Activated T-helper 1 cell treated with anti-CD3 and anti-CD28 coated beads, Interleukin-2, amount 50 U/mL, for 16 hours (primary cell): ENCODE data around the gene HES4.

Experiments used
- DNase-seq, 2 donors: peaks; one replicate each; pipeline ENCODE4 v3.0.0-alpha.2; 2020; ENCODE audit warnings: low read depth in 1 of 2, low spot score in 1 of 2

HES4 gene, protein sequence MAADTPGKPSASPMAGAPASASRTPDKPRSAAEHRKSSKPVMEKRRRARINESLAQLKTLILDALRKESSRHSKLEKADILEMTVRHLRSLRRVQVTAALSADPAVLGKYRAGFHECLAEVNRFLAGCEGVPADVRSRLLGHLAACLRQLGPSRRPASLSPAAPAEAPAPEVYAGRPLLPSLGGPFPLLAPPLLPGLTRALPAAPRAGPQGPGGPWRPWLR

DNA sequence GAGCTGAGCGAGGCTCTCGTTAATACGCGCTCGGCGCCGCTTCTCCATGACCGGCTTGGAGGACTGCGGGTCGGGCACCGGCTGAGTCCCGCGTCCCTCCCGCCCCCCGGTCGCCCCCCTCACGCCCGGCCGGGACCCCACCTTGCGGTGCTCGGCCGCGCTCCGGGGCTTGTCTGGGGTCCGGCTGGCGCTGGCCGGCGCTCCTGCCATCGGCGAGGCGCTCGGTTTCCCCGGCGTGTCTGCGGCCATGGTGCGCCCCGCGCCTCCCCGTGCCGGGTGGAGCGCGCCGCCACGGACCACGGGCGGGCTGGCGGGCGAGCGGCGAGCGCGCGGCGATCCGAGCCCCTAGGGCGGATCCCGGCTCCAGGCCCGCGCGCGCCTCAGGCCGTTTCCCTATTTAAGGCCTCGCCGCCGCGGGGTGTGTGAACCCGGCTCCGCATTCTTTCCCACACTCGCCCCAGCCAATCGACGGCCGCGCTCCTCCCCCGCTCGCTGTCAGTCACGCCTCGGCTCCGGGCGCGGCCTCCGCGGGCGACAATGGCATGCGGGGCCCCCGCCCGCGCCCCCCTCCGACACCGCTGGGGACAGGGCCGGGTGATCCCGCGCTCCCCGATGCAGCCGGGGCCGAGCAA is at the start of gene HES4:
TSS of gene HES4 (minus strand) at position 373 of the 632 bp plus-strand sequence. CDS start at position 249, 124 bp downstream.
- peak in 1 of 2 donors; percentile 42 for DNase-seq

DNA sequence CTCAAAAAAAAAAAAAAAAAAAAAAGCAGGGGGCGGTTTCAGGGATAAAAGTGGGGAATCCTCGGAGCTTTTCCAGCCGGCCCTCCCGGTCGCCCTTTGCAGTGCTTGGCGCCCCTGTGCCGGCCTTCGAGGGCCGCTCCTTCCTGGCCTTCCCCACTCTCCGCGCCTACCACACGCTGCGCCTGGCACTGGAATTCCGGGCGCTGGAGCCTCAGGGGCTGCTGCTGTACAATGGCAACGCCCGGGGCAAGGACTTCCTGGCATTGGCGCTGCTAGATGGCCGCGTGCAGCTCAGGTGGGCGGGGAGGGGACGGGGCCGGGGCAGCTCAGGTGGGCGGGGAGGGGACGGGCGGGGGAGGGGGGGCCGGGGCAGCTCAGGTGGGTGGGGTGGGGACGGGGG is 48.9 kb upstream of the HES4 start:
- no peak for DNase-seq

DNA sequence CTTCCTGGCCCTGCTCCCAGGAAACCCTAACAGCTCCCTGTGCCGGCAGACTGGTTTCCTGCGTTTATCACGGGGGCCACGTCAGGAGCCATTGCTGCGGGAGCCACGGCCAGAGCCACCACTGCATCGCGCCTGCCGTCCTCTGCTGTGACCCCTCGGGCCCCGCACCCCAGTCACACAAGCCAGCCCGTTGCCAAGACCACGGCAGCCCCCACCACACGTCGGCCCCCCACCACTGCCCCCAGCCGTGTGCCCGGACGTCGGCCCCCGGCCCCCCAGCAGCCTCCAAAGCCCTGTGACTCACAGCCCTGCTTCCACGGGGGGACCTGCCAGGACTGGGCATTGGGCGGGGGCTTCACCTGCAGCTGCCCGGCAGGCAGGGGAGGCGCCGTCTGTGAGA is 48.1 kb upstream of the HES4 start:
- DNase-seq: no peak

DNA sequence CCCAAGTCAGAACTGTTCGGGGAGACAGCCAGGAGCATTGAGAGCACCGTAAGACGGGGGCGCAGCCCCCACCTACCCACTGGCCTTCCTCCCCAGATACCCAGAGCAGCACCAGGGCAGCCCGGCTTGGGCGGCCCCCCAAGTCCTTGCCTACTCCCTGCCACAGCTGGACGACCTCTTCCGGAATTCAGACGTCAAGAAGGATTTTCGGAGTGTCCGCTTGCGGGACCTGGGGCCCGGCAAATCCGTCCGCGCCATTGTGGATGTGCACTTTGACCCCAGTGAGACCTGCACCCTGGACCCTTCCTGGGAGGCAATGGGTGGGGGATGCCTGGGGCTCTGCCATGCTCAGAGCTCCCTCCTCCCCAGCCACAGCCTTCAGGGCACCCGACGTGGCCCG is 47.5 kb upstream of the HES4 start:
- no peak for DNase-seq

DNA sequence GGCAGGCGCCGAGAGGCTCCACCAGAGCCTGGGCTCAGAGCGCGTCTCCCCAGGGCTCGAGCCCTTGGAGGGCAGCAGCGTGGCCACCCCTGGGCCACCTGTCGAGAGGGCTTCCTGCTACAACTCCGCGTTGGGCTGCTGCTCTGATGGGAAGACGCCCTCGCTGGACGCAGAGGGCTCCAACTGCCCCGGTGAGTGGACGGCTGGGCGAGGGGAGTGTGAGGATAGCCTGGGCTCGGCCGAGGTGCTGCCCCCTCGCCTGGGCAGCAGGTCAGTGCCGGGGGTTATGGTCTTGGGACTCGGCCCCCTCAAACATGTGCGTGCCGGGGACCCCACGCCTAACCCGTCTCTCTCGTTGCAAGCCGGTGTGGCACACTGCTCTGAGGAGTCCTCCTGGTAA is 46.9 kb upstream of the HES4 start:
- DNase-seq: no peak

DNA sequence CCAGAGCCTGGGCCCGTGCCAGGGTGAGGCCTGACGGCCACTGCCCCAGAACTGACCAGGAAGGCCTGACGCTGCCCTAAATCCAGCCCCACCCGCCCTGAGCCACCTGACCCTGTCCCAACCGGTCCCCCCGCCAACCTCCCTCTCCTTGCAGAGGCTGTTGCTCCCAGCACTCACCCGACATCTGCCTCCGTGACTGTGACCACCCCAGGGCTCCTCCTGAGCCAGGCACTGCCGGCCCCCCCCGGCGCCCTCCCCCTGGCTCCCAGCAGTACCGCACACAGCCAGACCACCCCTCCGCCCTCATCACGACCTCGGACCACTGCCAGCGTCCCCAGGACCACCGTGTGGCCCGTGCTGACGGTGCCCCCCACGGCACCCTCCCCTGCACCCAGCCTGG is 46.3 kb upstream of the HES4 start:
- no peak for DNase-seq

DNA sequence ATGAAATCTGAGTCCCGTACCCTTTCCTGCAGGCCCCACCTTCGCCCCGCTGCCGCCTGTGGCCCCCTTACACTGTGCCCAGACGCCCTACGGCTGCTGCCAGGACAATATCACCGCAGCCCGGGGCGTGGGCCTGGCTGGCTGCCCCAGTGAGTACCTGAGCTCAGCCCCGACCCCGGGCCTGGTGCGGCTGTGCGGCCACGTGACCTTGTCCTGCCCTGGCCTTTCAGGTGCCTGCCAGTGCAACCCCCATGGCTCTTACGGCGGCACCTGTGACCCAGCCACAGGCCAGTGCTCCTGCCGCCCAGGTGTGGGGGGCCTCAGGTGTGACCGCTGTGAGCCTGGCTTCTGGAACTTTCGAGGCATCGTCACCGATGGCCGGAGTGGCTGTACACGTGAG is 45.2 kb upstream of the HES4 start:
- DNase-seq: no peak

DNA sequence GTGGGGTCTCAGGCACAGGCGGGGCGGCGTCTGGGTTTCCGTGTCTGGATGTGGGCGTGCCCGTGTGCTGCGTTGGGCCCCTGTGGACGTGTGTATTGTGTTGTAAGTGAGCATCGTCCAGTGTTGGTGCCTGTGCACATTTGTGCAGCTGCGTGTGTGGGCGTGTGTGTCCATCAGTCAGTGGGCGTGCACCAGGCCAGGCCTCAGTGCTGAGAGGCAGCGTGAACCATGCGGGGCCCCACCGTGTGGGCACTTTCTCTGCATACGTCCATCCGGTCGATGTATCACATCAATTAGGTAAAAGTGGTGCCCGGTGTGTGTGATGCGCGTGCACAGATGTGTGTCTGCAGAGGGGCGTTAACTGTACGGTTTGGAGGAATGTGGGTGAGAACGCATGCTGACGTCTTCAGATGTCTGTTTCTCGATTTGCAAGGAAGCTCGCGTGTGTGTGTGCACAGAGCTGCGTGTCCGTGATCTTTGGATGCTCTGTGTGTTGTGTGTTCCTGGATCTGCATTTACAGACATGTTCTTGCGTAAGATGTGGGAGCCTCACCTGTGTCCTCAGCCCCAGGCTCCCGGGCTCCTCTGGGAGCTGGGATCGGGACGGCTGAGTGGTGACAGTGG is 44.7 kb upstream of the HES4 start:
- no peak for DNase-seq

DNA sequence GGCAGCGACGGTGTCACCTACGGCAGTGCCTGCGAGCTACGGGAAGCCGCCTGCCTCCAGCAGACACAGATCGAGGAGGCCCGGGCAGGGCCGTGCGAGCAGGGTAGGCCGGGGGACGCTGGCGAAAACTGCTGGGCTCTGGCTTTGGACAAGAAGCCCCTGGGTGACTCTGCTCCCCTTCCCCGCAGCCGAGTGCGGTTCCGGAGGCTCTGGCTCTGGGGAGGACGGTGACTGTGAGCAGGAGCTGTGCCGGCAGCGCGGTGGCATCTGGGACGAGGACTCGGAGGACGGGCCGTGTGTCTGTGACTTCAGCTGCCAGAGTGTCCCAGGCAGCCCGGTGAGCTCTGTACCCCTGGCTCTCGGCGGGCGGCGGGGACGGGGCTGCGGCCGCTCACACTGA is 44.0 kb upstream of the HES4 start:
- no peak for DNase-seq

DNA sequence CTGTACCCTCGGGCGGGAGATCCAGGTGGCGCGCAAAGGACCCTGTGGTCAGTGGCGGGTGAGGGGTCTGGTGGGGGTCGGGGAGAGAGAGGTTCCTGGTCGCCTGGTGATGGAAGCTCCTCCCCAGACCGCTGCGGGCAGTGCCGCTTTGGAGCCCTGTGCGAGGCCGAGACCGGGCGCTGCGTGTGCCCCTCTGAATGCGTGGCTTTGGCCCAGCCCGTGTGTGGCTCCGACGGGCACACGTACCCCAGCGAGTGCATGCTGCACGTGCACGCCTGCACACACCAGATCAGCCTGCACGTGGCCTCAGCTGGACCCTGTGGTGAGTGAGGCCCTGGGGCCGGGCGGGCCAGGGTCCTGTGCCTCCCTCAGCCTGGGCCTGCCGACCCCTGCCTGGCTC is 43.5 kb upstream of the HES4 start:
- no peak for DNase-seq

DNA sequence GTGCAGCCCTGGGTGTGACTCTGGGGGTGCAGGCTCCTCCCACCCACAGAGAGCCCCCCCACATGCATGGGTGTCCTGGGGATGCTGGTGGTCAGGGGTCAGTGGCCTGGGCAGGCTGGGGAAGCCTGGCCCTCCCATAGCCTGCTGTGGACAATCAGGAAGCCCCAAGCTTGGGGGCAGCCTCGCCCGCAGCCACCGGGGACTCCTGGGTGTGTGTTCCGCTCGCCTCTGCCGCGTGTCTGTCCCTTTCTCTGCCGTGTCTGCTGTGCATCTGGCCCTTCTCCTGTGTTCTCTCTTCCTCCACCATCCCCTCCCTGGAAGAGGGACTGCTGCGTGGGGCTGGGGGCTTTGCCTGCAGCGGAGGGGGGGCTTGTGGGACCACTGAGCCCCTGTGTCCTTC is 42.9 kb upstream of the HES4 start:
- no peak for DNase-seq

DNA sequence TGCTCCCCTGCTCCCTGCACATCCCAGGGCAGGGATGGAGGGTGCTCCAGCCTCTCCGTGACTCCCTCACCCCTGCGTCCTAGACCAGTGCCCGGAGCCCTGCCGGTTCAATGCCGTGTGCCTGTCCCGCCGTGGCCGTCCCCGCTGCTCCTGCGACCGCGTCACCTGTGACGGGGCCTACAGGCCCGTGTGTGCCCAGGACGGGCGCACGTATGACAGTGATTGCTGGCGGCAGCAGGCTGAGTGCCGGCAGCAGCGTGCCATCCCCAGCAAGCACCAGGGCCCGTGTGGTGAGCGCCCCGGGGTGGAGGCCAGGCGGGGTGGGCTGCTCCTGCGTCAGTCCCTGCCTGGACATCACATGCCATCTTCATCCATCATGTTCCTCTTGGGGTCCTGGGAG is 42.0 kb upstream of the HES4 start:
- no peak for DNase-seq

DNA sequence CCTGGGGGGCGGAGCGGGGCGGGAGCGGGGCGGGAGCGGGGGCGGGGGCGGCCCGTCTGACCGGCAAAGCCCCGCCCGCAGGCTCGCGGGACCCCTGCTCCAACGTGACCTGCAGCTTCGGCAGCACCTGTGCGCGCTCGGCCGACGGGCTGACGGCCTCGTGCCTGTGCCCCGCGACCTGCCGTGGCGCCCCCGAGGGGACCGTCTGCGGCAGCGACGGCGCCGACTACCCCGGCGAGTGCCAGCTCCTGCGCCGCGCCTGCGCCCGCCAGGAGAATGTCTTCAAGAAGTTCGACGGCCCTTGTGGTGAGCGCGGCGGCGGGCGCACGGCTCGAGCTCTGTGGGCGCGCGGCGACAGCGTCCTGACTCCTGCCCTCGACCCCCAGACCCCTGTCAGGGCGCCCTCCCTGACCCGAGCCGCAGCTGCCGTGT is 41.2 kb upstream of the HES4 start:
- no peak for DNase-seq

DNA sequence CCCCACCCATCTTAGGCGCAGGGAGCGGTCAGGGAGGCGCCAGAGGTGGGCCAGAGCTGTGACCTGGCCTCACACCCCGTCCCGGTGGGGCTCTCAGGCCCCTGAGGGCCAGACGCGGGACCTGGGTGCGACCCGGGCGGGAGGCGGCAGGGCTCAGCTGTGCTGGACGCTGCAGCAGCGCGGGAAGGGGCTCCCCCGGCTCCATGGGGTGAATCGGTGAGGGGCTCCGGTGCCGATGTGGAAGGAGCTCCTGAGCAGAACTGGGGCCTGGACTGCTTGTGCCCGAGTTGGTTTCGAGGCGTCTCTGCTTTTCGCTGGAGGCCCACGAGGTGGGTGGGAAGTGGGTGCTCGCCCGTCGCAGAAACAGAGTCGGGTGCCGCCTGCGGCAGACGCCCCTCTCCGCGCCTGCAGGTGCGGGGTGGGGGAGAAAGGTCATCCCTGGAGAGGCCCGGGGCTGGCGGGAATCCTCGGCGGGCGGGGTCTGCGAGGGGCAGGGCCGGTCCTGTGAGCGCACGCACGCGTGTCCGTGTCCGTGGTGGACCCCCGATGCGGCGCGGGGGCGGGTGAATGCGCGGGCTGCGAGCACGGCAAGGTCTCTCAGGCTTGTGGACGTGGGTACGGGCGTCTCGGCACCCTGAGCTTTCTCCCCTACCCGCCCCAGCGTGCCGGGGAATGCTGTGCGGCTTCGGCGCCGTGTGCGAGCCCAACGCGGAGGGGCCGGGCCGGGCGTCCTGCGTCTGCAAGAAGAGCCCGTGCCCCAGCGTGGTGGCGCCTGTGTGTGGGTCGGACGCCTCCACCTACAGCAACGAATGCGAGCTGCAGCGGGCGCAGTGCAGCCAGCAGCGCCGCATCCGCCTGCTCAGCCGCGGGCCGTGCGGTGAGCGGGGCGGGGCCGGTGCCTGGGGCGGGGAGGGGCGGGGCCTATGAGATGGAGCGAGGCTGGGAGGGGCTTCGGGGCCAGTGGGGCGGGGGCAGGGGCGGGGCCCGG is 40.4 kb upstream of the HES4 start:
- DNase-seq: peak; percentile 54 to 71

DNA sequence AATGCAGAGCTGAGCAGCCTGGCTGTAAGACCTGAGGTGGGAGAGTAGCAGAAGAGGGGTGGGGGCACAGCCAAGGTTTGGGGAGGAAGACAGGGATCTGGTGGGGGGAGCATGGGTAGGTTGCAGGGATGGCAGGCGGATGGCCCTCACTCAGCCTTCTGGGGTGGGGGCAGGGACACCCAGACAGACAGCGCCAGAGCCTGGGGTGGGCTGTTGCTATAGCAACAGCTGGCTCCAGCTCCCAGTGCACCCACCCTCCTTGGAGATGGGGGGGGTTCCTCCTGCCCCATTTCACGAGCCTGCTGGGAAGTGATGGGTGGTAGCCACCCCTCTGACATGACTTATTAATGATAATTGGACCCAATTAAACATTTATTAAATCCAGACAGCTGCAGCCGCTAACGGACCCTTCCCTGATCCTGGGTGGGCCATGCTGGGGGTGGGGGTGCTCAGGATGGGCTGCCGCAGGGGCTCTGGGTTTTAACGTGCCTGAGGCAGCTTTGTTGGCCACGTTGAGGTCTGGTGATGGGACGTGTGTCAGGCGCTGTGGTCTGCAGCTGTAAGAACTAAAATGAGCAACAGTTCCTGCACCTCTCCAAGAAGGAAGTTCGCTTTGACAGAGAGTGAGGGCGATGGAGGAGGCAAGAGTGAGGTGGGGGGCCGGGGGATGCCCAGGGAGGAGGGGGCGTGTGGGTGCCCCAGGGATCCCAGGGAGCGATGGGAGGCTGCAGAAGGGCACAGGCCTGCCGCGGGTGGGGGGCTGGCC is 39.4 kb upstream of the HES4 start:
- DNase-seq: no peak

DNA sequence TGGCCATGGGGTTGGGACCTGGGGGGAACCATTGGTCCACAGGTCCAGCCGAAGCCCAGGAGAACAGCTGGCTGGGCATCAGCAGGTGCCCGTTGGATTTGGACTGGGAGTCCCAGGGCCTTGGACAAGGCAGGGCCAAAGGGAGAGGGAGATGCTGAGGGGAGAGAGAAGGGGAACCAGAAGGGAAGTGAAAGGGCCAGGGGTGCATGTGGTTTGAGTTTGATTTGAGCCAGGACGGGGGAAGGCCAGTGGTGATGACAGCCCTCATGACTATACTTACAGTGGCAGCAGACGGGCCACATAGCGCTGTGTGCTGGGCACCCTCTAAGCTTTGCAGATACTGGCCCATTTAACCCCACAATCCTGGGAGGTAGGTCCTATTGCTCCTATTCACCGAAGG is 38.8 kb upstream of the HES4 start:
- no peak for DNase-seq

DNA sequence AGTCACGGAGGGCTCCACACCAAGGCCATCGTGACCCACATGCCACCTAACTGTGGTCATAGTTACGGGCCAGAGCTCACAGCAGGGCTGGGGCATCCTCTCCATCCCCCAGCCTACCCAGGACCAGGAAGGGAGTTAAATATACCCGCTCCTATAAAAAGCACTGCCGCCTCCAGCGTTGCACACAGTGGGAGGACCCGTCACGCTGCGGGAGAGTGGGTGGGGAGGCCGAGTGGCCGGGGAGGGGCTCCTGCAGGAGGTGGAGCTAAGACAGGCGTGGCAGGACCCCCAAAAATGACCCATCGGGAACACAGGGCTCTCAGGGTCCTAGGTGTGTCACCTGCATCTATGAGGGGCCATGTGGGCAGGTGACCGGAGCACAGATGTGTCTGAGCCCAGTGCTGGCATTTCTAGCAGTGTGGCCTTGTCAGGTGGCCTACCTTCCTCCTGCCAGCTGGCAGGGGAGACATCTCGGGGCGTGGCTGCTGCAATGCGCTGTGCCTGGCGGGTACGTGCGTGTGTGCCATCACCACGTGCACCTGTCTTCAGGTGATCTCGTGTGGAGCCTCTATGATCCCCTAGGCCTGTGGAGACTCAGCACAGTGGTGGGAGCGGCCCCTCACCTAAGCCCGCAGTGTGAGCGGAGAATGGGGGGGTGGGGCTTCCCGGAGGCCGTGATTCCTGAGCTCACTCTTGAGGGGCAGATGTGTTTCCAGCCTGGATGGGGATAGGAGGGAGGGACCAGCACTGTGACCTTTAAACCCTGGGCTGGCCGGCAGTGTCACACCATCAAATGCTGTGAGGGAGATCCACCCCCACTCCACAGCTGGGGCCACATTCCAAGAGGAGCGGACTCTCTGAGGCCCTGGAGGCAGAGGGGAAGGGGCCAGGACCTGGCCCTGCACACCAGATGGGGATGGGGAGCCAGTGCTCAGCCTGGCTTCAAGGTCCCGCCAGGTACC is 37.8 kb upstream of the HES4 start:
- DNase-seq: no peak

DNA sequence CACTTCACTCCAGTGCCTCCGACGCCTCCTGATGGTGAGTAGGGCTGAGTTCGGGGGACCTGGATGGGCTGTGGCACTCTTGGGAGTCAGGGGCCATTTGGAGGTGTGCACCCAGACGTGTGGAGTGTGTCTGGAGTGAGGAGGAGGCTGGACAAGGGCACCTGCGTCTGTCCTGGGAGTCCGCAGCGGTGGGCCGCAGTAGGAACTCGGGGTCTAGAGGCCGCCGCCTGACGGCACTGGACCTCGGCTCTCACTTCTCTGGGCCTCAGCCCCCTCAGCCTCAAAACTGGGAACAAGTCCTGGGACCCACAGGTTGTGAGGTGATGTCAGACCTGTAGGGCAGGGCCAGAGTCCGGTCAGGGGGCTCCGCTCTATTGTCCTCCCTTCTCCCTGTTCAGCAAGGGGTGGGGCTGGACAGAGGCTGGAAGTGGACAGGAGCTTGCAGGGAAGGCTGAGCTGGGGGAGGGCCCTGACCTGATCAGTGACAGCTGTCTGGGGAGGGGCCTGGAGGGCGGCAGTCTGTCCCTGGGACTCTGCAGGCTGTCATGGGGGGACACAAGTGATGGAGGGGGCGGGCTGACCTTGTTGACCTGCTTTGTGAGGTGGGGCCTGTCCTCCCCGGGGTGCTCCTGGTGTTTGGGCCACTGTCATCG is 35.5 kb upstream of the HES4 start:
- no peak for DNase-seq

DNA sequence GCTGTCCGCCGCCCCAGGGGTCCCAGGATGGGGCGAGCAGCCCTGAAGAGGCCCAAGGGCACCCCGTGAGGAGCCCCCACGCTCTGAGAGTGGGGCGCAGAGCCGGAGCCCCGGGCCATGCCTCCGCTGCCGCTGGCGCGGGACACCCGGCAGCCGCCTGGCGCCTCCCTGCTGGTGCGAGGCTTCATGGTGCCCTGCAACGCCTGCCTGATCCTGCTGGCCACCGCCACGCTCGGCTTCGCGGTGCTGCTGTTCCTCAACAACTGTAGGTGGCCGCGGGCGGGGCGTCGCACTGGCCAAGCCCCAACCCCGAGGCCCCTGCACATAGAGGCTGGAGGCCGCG is 34.5 kb upstream of the HES4 start:
- DNase-seq: no peak
